Natural killer cell (primary cell): Measurements from ENCODE around the gene PLBD1. TPM values are rescaled to one million over a fixed set of nuclear protein-coding genes. Genes with fewer than 3 reads are reported as not detected.

Experiments used
- ATAC-seq, 3 donors: fragments of 150-1000 bp in 2 of 3; fragments of 200-7000 bp in 1 of 3; cut with Tn5 transposase; 1 replicate in 1 of 3; 2 replicates in 2 of 3; pipeline ENCODE4 v1.10.0; 2021; ENCODE audit warnings: mild to moderate bottlenecking in 2 of 3, moderate library complexity in 2 of 3
- DNase-seq, 2 donors: peaks; one replicate each; pipeline versions ENCODE4 v3.0.0 to v3.0.0-alpha.2; 2013 to 2021; ENCODE audit warnings: mixed read lengths in 1 of 2
- H3K27ac ChIP-seq: one replicate; pipeline ENCODE4 v1.5.1; 2013; ENCODE audit warnings: mild to moderate bottlenecking, low read length
- H3K27me3 ChIP-seq: one replicate; pipeline ENCODE4 v1.6.1; 2013; ENCODE audit warnings: low read length; ENCODE audit not compliant: control insufficient read depth, insufficient read depth
- H3K36me3 ChIP-seq: one replicate; pipeline ENCODE4 v1.6.1; 2013; ENCODE audit warnings: low read length; ENCODE audit not compliant: control insufficient read depth, insufficient read depth
- H3K4me1 ChIP-seq: one replicate; pipeline ENCODE4 v1.6.1; 2013; ENCODE audit warnings: low read length; ENCODE audit not compliant: control insufficient read depth, insufficient read depth
- H3K4me3 ChIP-seq: one replicate; pipeline ENCODE4 v1.5.1; 2013; ENCODE audit warnings: low read length
- H3K9me3 ChIP-seq: one replicate; pipeline ENCODE4 v1.6.1; 2013; ENCODE audit warnings: low read length; ENCODE audit not compliant: control insufficient read depth, insufficient read depth
- H3K27ac Mint-ChIP-seq, 2 donors: one replicate each; pipeline ENCODE4 v1.8.0; 2022; ENCODE audit warnings: mild to moderate bottlenecking in 2 of 2, mixed read lengths in 2 of 2, moderate library complexity in 1 of 2
- H3K27me3 Mint-ChIP-seq, 2 donors: one replicate each; pipeline ENCODE4 v1.8.0; 2022; ENCODE audit warnings: low read depth in 2 of 2, mixed read lengths in 2 of 2
- H3K36me3 Mint-ChIP-seq: one replicate; pipeline ENCODE4 v1.8.0; 2022; ENCODE audit warnings: mixed read lengths
- H3K4me1 Mint-ChIP-seq, 2 donors: one replicate each; pipeline ENCODE4 v1.8.0; 2022; ENCODE audit warnings: mixed read lengths in 2 of 2
- H3K4me3 Mint-ChIP-seq: one replicate; pipeline ENCODE4 v1.8.0; 2022; ENCODE audit warnings: mild to moderate bottlenecking, moderate library complexity, mixed read lengths
- H3K9me3 Mint-ChIP-seq, 2 donors: one replicate each; pipeline ENCODE4 v1.8.0; 2022; ENCODE audit warnings: mixed read lengths in 2 of 2
- WGBS: methylation state at CpG from one replicate; pipeline ENCODE4 v1.1.7; 2013; ENCODE audit warnings: missing lambda C conversion rate; ENCODE audit not compliant: insufficient coverage; 5-methylcytosine and 5-hydroxymethylcytosine counted together
- intact Hi-C: fragments of 100-400 bp; cut with micrococcal nuclease; formaldehyde crosslinking; loops from one replicate; pipeline ENCODE4 v1.14.2; 2022
- total RNA-seq, 4 donors: library from RNA; stranded (reverse); fragments of 120-200 nt in 1 of 4; gene quantifications; one replicate each; pipeline versions ENCODE4 v1.2.3 to v1.2.4, GENCODE V29; 2013 to 2022
- TF ChIP-seq, protein P1 (sequence below): fragments of 200-600 bp; IDR thresholded peaks from one replicate; pipeline ENCODE4 v1.8.0; 2022; ENCODE audit warnings: antibody characterized with exemption

The PLBD1 gene
- total RNA-seq, 3 donors from 2014 or later (not counting 1 experiment from before 2014, with no cell fraction given): 3.3 to 8.2 (median 4.6) TPM

DNA sequence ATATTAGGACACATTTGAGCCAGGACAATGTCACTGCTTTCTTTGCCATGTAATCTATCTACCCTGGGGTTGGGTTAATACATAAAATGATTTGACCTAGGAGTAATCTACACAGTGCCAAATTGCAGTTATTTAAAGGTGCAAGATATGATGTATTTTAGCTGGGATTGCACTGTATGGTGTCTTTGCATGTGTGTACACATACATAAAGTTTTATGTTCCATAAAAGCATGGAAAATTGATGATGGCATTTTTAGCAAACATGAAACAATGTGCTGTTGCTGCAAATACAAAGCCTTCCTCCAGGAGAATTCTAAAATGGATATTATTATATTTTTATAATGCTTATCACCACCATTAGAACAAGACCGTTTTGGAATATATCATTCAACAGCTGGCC lies 24.0 kb upstream of the PLBD1 start:
- intact Hi-C loops: no loop called here
- H3K9me3 Mint-ChIP-seq: no peaks in the 10 kb centered on the region
- no peaks in the 10 kb centered on the region for H3K36me3 Mint-ChIP-seq
- H3K4me1 Mint-ChIP-seq: no peaks in the 10 kb centered on the region
- no peak overlapping the region for H3K27ac Mint-ChIP-seq
- peaks cover 5 to 8% of the 10 kb centered on the region in 2 donors for H3K27me3 Mint-ChIP-seq
- 91% methylated on average over 1 of the region's 1 CpG for WGBS
- H3K36me3 ChIP-seq: no peaks in the 10 kb centered on the region
- TF ChIP-seq, protein P1, sequence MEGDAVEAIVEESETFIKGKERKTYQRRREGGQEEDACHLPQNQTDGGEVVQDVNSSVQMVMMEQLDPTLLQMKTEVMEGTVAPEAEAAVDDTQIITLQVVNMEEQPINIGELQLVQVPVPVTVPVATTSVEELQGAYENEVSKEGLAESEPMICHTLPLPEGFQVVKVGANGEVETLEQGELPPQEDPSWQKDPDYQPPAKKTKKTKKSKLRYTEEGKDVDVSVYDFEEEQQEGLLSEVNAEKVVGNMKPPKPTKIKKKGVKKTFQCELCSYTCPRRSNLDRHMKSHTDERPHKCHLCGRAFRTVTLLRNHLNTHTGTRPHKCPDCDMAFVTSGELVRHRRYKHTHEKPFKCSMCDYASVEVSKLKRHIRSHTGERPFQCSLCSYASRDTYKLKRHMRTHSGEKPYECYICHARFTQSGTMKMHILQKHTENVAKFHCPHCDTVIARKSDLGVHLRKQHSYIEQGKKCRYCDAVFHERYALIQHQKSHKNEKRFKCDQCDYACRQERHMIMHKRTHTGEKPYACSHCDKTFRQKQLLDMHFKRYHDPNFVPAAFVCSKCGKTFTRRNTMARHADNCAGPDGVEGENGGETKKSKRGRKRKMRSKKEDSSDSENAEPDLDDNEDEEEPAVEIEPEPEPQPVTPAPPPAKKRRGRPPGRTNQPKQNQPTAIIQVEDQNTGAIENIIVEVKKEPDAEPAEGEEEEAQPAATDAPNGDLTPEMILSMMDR: no peak
- no peak for ATAC-seq
- H3K4me1 ChIP-seq: no peaks in the 10 kb centered on the region
- DNase-seq: no peak
- H3K27me3 ChIP-seq: no peaks in the 10 kb centered on the region
- no peak overlapping the region for H3K4me3 Mint-ChIP-seq
- no peaks in the 10 kb centered on the region for H3K9me3 ChIP-seq
- no peak overlapping the region for H3K27ac ChIP-seq
- H3K4me3 ChIP-seq: no peak overlapping the region

DNA sequence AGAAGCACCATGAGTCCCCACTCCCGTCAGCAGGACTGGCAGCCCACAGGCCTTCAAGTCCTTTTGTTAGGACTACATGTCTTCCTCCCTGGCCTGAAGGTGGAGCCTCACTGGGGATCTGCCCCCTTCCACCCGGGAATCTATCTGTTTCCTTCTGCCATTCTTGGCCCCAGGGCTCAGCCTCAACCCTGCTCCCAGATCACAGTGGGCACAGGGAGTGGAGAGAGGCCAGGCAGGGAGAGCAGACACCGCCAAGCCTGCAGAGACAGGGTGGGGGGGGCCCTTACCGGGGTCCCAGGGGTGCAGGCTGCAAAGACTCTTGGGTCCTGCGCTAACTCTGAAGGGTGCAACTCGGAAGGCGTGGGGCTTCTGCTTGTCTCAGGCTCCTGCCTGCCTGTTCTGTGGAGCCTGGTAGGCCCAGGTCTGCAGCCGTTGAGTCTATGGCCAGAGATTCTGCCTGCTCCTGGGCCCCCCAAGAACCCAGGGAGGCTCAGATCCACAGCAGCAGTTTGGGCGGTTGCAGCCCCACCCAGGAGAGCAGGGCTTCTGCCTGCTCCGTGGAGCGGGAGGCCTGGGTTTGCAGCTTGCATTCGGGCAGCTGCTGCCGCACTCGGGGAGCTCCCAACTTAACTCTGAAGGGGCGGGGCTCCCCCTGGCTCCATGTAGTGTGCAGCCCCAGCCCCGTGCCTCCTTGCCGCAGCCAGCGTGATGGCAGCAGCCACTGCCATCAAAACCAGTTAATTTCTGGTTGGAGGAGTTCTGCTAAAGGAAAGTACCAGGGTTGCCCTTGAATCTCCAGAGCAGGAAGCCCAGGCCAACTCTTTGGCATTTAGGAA lies 21.7 kb upstream of the PLBD1 start:
- Histone ChIP-seq H3K27me3 (no peaks in the 10 kb centered on the region), H3K4me1 (no peaks in the 10 kb centered on the region), H3K36me3 (no peaks in the 10 kb centered on the region), H3K4me3 (no peak overlapping the region), H3K9me3 (no peaks in the 10 kb centered on the region), H3K27ac (no peak overlapping the region)
- no peak overlapping the region for H3K27ac Mint-ChIP-seq
- H3K36me3 Mint-ChIP-seq: no peaks in the 10 kb centered on the region
- WGBS: 93% methylated on average over 18 of the region's 18 CpGs
- ATAC-seq: no peak
- TF ChIP-seq, protein P1: no peak
- intact Hi-C loops: no loop called here
- H3K4me1 Mint-ChIP-seq: no peaks in the 10 kb centered on the region
- DNase-seq: no peak
- no peaks in the 10 kb centered on the region for H3K9me3 Mint-ChIP-seq
- H3K27me3 Mint-ChIP-seq: peaks cover 0 to 3% of the 10 kb centered on the region in 2 donors
- H3K4me3 Mint-ChIP-seq: no peak overlapping the region

DNA sequence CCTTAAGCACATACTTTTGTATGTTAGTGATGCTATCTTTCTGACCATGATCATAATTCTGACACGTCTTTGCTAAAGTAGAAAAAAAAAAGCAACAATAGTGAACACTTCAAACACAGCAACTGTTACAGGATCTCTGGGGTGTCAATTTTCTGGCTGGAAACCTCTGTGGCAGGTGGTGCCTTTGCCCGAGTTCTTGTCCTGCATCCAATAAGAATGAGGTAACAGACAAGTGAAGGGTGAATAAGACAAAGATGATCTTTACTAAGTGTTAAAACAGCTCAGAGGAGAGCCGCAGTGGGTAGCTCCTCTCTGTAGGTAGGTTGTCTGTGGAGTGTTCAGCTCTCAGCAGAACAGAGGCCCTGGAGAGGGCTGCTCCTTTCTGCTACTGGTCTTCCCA lies 20.9 kb upstream of the PLBD1 start:
- no peak overlapping the region for H3K4me3 ChIP-seq
- Mint-ChIP-seq H3K9me3 (no peaks in the 10 kb centered on the region), H3K36me3 (no peaks in the 10 kb centered on the region), H3K27me3 (no peaks in the 10 kb centered on the region), H3K4me3 (no peak overlapping the region), H3K4me1 (no peaks in the 10 kb centered on the region), H3K27ac (no peak overlapping the region)
- no peaks in the 10 kb centered on the region for H3K36me3 ChIP-seq
- H3K9me3 ChIP-seq: no peaks in the 10 kb centered on the region
- DNase-seq (no peak), ATAC-seq (no peak)
- intact Hi-C loops: no loop called here
- H3K27me3 ChIP-seq: no peaks in the 10 kb centered on the region
- TF ChIP-seq, protein P1: no peak
- 79% methylated on average over 3 of the region's 3 CpGs for WGBS
- no peaks in the 10 kb centered on the region for H3K4me1 ChIP-seq
- H3K27ac ChIP-seq: no peak overlapping the region

DNA sequence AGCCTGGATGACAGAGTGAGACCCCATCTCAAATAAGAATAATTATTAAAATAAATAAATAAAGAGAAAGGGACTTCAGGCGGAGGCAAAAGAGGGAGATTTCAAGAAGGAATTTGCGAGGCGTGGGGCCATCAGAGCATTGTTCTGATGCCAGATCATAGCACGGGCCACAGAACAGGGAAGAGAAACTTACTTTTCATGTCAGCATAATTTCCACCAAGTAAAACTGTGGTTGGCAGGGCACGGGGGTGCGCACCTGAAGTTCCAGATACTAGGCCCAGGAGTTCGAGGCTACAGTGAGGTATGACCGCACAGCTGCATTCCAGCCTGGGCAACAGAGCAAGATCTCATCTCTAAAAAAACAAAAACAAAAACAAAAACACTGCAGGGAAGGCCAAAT lies 11.0 kb upstream of the PLBD1 start:
- H3K27ac ChIP-seq: no peak overlapping the region
- intact Hi-C loops: no loop called here
- H3K27me3 Mint-ChIP-seq: peaks cover 12 to 20% of the 10 kb centered on the region in 2 donors
- no peaks in the 10 kb centered on the region for H3K36me3 ChIP-seq
- H3K27me3 ChIP-seq: no peaks in the 10 kb centered on the region
- no peaks in the 10 kb centered on the region for H3K9me3 Mint-ChIP-seq
- DNase-seq (no peak), ATAC-seq (no peak)
- 71% methylated on average over 8 of the region's 8 CpGs for WGBS
- peaks cover 7% of the 10 kb centered on the region for H3K4me1 ChIP-seq
- H3K4me1 Mint-ChIP-seq: peaks cover 5 to 22% of the 10 kb centered on the region in 2 donors
- H3K9me3 ChIP-seq: no peaks in the 10 kb centered on the region
- no peak overlapping the region for H3K4me3 Mint-ChIP-seq
- no peak overlapping the region for H3K4me3 ChIP-seq
- no peak overlapping the region for H3K27ac Mint-ChIP-seq
- TF ChIP-seq, protein P1: no peak
- no peaks in the 10 kb centered on the region for H3K36me3 Mint-ChIP-seq
